Ovary (tissue), 3 donors: ENCODE results near the gene PLBD2.

ENCODE experiments used
- EP300 ChIP-seq: sonication (generic); formaldehyde crosslinking; IDR thresholded peaks from one replicate; pipeline ENCODE4 v1.6.1; 2017; ENCODE audit warnings: antibody characterized with exemption
- POLR2A ChIP-seq: fragments of 450-650 bp; IDR thresholded peaks from one replicate; pipeline ENCODE4 v1.6.1; 2017; ENCODE audit warnings: antibody characterized with exemption, mild to moderate bottlenecking, moderate library complexity
- TF ChIP-seq, protein P1 (sequence below), 3 donors: fragments of 450-650 bp in 2 of 3; fragments of 200-600 bp in 1 of 3; IDR thresholded peaks; one replicate each; pipeline versions ENCODE4 v1.5.1 to v1.8.0; 2016 to 2022; ENCODE audit warnings: antibody characterized with exemption in 3 of 3, mild to moderate bottlenecking in 1 of 3
- donor health status: DM: no; HTN: no; CAD: no.

DNA sequence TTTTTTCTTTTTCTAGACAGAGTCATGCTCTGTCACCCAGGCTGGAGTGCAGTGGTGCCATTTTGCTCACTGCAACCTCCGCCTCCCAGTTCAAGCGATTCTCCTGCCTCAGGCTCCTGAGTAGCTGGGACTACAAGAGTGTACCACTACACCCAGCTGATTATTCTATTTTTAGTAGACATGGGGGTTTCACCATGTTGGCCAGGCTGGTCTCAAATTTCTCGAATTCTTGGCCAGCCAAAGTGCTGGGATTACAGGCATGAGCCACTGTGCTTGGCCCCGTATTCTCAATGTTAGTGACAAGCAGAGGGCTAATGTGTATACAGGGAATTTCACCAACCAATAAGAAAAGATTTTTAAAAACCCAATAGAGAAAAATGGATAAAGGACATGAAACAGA lies 8.4 kb downstream of the PLBD2 start:
- TF ChIP-seq POLR2A (no peak), EP300 (no peak)
- TF ChIP-seq, protein P1, sequence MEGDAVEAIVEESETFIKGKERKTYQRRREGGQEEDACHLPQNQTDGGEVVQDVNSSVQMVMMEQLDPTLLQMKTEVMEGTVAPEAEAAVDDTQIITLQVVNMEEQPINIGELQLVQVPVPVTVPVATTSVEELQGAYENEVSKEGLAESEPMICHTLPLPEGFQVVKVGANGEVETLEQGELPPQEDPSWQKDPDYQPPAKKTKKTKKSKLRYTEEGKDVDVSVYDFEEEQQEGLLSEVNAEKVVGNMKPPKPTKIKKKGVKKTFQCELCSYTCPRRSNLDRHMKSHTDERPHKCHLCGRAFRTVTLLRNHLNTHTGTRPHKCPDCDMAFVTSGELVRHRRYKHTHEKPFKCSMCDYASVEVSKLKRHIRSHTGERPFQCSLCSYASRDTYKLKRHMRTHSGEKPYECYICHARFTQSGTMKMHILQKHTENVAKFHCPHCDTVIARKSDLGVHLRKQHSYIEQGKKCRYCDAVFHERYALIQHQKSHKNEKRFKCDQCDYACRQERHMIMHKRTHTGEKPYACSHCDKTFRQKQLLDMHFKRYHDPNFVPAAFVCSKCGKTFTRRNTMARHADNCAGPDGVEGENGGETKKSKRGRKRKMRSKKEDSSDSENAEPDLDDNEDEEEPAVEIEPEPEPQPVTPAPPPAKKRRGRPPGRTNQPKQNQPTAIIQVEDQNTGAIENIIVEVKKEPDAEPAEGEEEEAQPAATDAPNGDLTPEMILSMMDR (IDR thresholded peaks at IDR 0.05), result no peak
